Testis (tissue), 2 donors: ENCODE measurements around the gene INPPL1.

Experiments
- CTCF ChIP-seq, 3 experiments: fragments of 450-650 bp in 2 of 3; fragments of 200-600 bp in 1 of 3; sonication (generic) in 1 of 3; IDR thresholded peaks; one replicate each; pipeline ENCODE4 v1.5.1; 2016 to 2019; ENCODE audit warnings: antibody characterized with exemption in 3 of 3, mild to moderate bottlenecking in 2 of 3, moderate library complexity in 1 of 3
- POLR2A ChIP-seq: fragments of 450-650 bp; IDR thresholded peaks from one replicate; pipeline ENCODE4 v1.6.1; 2017; ENCODE audit warnings: antibody characterized with exemption, mild to moderate bottlenecking, moderate library complexity

- TF ChIP-seq CTCF (IDR thresholded peaks at IDR 0.05) (no peak), POLR2A (no peak)
These were observed 15.5 kb upstream of the INPPL1 start for GRCh38 chr11:72209101-72209500.
